ENCODE results near the gene SKOR1. TPM values are rescaled to one million over a fixed set of nuclear protein-coding genes. Genes with fewer than 3 reads are reported as not detected.
A peak's percentile ranks its signal among the peaks of the same experiment; 100 is the strongest.

Gene SKOR1
- total and polyA plus RNA-seq, 2 of the 13 experiments (the other 11 are each of a cell fraction or from before 2014, with no cell fraction given): 0.09 to 0.11 TPM

- peak; percentile 58; the same call in 1 of the 2 replicates for TF ChIP-seq SALL2 (CRISPR knock-in tag; IDR thresholded peaks at IDR 0.05)
- TF ChIP-seq POLR2AphosphoS2 (IDR thresholded peaks at IDR 0.05; ENCODE audit: low read depth, low read length): no peak
- TF ChIP-seq ZNF580 (CRISPR knock-in tag; IDR thresholded peaks at IDR 0.05; ENCODE audit: borderline replicate concordance, low read depth): peak; percentile 51; the same call in 1 of the 2 replicates
- TF ChIP-seq HCFC1 (IDR thresholded peaks at IDR 0.05; ENCODE audit: low read depth, low read length): no peak
- no peak for TF ChIP-seq JUNB (CRISPR knock-in tag; IDR thresholded peaks at IDR 0.05; ENCODE audit: borderline replicate concordance)
- TF ChIP-seq MAZ (IDR thresholded peaks at IDR 0.05; ENCODE audit: borderline replicate concordance, low read depth, low read length): 0 out of 2 replicates have a peak, but pooled peaks have one; percentile 46
- peak; percentile 54; the same call in 1 of the 2 replicates for TF ChIP-seq MAZ (CRISPR knock-in tag; IDR thresholded peaks at IDR 0.05; ENCODE audit: low read depth)
- TF ChIP-seq CEBPB (IDR thresholded peaks at IDR 0.05; ENCODE audit: borderline replicate concordance, low read depth, low read length): no peak
- TF ChIP-seq, protein P1, sequence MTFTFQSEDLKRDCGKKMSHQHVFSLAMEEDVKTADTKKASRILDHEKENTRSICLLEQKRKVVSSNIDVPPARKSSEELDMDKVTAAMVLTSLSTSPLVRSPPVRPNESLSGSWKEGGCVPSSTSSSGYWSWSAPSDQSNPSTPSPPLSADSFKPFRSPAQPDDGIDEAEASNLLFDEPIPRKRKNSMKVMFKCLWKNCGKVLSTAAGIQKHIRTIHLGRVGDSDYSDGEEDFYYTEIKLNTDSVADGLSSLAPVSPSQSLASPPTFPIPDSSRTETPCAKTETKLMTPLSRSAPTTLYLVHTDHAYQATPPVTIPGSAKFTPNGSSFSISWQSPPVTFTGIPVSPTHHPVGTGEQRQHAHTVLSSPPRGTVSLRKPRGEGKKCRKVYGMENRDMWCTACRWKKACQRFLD (CRISPR knock-in tag; IDR thresholded peaks at IDR 0.05; ENCODE audit: borderline replicate concordance): 0 out of 2 replicates have a peak, but pooled peaks have one; percentile 38
- TF ChIP-seq SOX5 (CRISPR knock-in tag; IDR thresholded peaks at IDR 0.05; ENCODE audit: borderline replicate concordance): peak; percentile 44; the same call in 1 of the 2 replicates
- peak; percentile 75 for TF ChIP-seq BRD4 (CRISPR knock-in tag; IDR thresholded peaks at IDR 0.05)
- peak; percentile 41; the same call in 1 of the 2 replicates for TF ChIP-seq GZF1 (CRISPR knock-in tag; IDR thresholded peaks at IDR 0.05)
- TF ChIP-seq ZNF382 (CRISPR knock-in tag; IDR thresholded peaks at IDR 0.05; ENCODE audit: borderline replicate concordance): no peak
- TF ChIP-seq YY1 (IDR thresholded peaks at IDR 0.05; ENCODE audit: insufficient read depth, insufficient replicate concordance, low read depth, low read length): peak; percentile 79
- peak; percentile 99 for TF ChIP-seq RAD21 (CRISPR knock-in tag; IDR thresholded peaks at IDR 0.05)
- TF ChIP-seq PLSCR1 (CRISPR knock-in tag; IDR thresholded peaks at IDR 0.05; ENCODE audit: borderline replicate concordance): no peak
- peak; percentile 52 for TF ChIP-seq RXRB (CRISPR knock-in tag; IDR thresholded peaks at IDR 0.05; ENCODE audit: borderline replicate concordance)
- TF ChIP-seq KLF15 (CRISPR knock-in tag; IDR thresholded peaks at IDR 0.05; ENCODE audit: borderline replicate concordance): peak; percentile 59; the same call in 1 of the 2 replicates
- TF ChIP-seq TP53 (CRISPR knock-in tag; conservative IDR thresholded peaks at IDR 0.05): 0 out of 2 replicates have a peak, but pooled peaks have one; percentile 79
- no peak for TF ChIP-seq ZNF646 (CRISPR knock-in tag; IDR thresholded peaks at IDR 0.05)
These were observed 38.2 kb downstream of the SKOR1 start (continued) for GRCh38 chr15:67863442-67863987.

All from HepG2 (cell line).